Cerebellar nuclear complex (tissue), 1 donor: ENCODE results near the gene THOC7.

Source experiments
- DNase-seq, 2 experiments: peaks; one replicate each; lab custom pipeline; 2025; lab: John Stamatoyannopoulos, UW

The THOC7 gene

DNA sequence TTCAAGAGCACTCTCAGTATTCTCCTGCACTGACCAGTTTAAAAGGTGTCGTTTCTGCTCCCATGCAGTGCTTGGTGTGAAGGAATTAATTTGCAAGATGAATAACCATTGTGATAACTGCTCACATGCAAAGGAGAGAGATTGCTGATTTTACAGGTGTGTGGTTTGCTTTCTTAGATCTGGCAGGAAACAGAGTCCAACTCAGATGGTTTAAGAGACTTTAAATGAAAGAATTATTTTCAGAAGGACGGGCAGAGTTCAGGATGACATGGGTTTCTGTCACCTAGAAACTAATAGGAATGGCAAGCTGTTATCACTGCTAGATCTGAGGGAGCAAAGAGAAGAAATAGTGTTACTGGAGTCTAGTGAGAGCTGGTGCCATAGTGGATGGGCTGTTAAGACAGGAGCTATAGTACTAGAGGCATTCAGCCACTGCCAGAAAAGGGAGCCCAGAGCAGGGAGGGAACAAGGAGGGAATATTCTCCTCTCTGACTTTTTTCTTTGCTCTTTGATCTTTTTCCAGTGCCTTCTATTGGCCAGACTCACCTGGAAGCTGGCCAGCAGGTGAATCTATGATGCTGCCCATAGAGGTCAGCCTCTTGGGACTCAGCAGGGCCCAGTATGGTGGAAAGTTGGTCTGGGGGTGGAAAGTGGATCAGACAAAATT is 14.9 kb upstream of the THOC7 start:
- DNase-seq: no peak

DNA sequence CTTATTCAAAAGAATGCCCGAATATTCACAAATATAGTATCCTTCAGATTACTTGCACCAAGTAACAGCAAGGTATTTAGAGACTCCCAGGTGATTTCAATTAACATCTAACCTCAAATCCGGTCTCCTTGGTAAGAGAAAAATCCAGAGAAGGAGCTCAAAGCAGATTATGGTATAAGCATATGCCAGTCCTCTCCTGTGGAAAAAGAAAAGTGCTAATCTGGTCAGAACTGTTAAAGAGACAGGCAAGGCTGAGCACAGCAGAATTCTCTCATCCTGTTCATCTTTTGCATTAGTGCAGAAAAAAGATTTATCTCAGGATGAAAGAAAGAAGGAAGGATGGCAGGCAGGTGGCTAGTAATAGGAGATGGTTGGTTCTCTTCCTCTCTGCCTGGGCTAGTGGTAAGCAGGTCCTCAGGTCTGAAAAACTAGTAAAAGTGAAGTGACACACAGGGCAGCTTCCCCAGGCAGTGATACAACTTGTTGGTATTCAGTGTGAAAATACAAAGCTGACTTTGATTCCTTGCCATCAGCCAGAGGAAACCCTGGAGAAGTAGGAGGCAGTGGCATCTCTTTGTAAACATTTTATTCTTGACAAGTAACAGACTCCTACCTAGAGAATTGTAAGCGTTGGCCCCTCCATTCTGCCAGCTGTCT is 14.3 kb upstream of the THOC7 start:
- no peak for DNase-seq

DNA sequence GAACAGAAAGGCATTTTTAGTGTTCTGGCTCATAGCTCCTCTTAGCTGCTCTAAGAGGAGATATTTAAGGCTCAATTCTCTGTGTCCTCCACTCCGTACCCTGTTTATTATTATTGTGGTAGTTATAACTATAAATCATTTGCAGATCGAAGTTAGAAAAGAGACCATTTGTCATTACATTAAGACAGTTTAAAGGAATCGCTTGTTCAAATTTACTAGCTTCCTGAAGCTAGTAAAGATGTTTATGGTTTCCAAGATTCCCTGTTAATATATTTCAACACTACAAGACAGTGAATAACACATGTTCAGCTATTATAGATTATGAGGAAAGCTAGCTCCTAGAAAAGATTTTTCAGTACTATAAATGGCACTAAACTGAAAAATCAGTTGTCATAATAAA is 12.7 kb upstream of the THOC7 start:
- DNase-seq: no peak

DNA sequence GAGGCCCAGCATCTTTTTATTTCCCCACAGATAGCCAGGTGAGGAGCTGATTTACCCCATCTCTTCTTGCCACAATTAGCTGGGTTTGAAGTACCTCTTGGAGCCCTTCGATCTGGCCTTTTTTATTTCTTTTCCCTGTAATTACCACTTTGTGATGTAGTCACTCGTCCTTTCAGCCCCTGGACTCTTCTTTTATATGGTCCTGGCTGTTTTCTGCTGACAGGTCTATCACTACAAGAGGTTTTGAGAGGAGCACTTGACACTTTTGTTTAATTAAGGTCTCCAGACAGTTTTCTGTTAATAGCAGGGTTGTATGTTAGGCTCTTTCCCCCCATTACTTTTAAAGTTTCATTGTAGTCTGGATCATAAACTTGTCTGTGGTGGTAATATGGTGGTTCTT is 11.9 kb upstream of the THOC7 start:
- no peak for DNase-seq

DNA sequence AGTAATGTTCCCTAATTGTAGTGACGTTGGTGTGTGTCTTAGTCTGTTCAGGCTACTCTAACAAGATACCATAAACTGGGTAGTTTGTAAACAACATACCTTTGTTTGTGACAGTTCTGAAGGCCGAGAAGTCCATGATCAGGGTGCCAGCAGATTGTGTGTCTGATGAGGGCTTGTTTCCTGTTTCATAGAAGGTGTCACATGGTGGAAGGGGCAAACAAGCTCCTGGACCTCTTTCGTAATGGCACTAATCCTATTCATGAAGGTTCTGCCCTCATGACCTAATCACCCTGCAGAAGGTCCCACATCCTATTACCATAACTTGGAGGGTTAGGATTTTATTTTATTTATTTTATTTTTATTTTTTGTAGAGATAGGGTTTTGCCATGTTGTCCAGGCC is 11.2 kb upstream of the THOC7 start:
- DNase-seq: no peak

DNA sequence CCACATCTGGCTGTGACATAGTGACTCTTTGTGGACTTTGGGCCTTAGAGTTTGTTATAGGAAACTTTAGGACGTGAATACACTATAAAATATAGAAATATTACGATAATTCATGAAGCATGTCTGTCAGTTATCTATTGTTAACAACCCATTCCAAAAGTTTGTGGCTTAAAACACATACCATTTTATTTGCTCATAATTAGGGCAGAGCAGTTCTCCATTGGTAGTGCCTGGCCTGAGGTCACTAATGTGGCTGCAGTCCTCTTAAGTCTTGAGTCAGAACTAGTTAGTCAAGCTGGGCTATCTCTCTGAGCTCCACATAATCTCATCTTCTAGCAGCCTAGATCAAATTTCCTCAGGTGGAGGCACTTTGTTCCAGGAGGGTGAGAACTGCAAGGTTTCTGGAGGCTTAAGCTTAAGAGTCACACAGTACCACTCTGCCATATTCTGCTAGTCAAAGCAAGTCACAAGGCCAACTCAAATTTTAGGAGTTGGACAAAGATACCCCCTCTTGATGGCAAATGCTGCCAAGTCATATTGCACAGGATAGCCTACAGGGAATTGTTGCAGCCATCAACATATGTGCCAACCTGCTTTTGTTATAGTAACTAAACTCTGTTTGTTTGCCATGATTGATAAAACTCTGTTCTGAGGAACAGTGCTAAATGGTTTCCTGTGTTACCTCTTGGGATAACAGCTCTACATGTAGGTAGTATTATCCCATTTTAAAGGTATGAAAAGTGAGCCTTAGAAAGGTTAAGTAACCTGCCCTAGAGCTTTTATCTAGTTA is 8.7 kb upstream of the THOC7 start:
- DNase-seq: no peak

DNA sequence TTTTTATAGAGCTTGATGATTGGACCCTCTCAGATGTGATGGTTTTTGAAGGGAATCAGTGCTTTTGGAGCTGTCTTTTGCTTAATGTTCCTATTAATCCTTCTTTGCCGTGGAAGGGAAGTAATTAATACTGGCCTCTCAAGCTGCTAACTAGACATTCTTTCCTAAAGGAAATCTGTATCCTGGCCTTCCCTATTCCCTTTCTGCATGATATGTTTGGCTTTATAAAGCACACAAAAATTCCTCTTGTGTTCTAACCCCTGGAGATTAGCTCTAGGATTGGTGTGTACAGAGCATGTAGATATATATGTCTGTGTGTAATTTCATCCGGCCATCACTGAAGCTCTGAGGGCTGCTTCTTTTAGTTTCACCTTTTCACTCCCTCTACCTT is 7.0 kb upstream of the THOC7 start:
- DNase-seq: no peak

DNA sequence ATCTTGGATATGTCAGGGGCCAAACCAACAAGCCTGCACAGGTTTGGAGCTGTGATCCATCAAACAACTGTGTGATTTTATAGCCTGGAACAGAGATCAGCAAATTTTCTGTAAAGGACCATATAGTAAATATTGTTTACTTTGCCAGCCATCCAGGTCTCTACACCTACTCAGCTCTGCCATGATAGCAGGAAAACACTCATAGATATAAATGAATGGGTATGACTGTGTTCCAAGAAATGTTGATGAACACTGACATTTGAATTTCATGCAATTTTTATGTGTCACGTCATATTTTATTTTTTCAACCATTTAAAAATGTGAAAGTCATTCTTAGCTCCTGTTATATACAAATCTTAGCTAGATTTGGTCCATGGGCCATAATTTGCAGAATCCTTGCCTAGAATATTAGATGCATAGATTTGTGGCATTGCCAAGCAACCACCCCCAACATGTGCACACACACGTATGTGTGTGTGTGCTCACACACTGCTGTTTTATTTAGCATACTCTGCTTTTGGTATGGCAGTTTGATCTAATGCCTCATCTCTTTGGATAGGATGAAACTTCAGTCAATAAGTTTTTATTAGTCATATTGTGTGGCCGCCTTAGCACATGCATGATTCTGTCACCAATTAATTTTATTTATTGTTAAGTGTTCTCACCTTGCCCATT is 6.5 kb upstream of the THOC7 start:
- no peak for DNase-seq

DNA sequence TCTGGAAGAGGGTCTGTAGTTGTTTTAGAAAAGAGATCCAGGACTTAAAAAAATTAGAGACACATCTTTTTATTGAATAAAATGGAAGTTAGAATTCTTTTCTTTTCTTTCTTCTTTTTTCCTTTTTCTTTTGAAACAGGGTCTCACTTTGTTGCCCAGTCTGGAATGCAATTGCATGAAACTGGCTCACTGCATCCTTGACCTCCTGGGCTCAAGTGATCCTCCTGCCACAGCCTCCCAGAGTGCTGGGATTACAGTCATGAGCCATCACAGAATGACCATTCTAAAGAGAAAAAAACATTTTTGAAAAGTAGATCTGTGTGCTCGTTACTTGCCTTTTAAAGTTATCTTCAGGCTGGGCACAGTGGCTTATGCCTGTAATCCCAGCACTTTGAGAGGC is 3.6 kb upstream of the THOC7 start:
- DNase-seq: no peak

DNA sequence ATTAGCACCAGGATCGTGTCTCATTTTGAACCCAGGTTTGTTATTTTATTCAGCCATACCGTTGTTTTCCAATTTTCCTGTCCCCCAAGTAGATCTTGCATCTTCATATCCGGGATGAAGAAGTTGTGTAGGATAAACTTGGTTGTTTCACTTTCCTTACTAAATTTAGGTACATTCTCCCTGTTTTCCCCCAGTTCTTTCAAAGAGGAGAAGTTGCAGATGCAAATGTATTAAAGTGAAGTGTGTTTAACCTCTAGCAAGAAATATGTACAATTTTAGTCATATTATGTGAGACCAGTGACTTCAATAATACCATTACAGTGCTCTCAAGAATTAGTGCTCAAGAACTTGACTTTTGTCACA is 1.3 kb upstream of the THOC7 start:
- DNase-seq: no peak

DNA sequence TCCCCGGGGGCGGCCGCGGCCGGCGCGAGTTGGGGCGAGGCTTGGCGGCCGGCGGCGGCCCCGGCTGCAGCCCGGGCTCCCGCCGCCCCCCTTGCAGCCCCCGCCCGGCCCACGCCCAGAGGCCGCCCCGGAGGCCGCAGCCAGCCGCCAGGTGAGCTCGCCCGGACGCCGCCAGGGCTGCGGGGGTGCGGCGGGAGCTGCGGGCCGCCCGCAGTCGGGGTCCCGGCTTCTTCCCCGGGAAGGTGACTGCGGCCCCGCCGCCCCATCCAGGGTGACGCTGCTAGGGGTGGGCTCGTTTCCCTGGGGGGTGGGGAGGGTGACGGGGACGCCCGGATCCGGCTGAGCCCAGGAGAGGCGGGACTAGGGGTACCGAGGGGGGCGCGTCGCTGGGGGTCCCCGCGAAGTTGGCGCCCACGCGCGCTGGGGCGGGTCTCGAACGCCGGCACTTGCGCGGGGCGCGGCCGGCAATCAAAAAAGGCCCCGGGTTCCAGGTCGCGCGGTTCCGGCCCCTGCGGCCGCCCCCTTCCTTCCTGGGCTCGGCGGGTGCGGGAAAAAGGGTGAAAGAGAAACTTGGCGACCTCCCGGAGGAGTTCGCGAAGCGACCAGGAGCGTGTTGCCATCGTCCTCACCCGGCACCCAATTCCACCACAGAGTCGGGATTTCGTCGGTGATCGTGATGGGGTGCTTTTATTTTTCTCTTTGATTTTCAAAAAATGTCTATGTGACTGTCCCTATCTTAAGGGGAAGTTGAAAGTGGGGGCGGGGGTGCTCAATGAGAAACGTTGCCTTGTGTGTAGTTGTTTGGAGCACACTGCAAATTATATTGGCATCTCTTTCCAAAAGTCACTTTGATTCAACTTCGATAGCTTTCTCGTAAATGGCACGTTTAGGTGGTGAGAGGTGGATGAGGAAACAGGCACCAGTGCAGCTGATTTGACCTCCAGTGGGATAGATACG is 681 bp upstream of the THOC7 start:
- no peak for DNase-seq

DNA sequence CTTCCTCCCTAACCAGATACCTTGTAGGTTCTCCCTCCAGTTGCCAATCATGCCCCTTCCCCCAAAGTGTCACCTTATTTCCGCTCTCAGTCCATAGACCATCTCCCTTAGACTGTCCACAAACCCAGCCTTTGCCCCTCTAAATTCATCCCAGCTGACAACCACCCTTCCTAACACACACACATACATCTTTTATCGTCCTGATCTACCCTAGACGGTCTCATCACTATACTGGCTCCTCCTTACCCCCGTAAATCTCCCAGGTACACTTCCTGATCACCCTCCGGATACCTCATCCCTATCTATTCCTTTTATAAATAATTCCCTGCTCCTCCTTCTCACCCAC is 828 bp downstream of the THOC7 start:
- no peak for DNase-seq

DNA sequence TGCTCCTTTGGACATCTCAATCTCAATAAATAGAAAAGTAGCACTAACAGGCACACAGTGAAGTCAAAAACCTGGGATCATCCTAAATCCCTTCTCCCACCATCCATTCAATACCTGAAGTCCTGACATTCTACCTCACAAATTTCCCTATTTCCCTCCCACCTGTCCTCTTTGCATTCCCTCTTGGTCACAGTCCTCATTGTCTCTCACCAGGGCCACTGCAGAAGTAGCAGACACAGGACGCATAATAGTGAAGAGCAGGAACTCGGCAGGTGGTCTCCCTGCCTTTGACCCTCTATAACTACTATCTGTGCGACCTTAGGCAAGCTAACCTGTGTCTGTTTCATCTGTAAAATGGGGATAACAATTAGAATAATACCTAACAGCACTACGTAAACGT is 2.3 kb downstream of the THOC7 start:
- no peak for DNase-seq

DNA sequence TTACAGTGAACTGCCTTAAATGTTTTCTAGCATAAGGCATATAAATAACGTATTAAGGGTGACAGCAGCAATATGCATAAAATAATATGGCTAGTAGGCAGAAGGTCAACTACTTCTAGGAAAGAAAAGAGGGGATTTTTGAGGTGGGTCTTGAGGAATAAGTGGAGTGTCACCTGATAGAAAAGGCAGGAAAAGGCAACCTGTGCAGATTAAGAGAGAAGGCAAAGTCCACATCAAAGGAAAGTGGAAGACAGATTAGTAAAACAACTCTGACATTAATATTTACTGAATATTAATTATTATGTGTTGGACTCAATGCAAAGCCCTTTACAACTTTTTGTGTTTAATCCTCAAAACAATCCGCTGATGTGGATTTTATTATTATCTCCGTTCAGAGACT is 2.8 kb downstream of the THOC7 start:
- DNase-seq: no peak

DNA sequence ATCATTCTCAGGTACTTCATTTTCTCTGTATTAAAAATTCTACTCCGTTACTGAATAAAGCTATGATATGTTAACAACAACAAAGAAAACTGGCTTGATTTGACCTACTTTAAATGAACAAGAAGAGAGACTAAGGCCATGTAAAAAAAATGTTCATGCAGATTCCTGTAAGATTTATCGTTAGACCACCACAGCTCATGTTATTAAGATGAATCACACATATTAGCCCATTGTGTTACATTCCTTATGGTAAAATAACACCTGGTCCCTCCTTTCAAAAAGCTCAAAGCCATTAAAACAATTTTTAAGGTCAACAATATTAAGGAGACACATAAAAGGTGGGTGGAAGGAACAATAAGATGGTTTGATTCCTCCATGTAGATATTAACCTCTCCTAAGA is 6.3 kb downstream of the THOC7 start:
- DNase-seq: no peak

DNA sequence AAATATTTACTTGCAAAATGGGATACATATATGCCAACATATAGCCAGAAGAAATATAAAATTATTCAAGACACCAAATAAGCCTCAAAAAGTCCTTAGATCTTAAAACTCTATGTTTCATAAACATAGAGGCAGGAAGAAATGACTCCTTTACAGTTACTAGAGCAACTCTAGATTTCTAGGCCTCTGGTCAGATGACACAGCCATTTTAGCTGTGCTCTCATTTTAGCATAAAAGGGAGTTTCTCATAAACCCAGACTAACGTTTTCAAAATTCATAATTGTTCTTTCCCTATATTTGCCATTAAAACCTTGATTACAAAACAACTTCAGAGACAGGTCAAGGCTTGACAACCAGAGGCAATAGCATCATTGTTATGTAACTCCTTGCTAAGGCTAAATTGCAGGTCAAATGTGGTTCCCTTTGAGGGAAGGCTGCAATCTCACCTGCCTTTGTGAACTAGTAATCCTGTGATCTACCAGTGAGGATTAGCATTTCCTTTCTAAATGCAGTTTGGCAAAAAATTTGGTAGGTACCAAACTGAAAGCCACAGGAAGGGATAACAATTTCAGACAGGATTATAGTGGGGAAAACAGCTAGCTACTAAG is 8.2 kb downstream of the THOC7 start:
- no peak for DNase-seq

DNA sequence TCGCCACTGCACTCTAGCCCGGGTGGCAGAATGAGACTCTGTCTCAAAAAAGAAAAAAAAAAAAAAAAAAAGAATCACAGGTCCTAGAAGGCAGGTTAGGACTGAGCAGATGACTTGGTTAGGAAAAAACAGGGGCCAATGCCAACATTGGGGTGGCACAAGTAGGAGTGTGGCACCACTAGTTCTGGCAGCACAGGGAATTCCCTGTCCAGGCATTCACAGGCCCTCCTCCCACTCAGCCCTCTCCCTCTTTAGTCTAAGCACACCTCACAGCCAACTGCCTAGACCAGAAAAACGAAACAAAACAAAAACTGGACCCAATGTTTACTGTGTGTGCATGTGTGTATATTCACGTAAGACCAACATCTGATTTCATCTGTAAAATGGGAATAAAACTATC is 10.5 kb downstream of the THOC7 start:
- DNase-seq: no peak

DNA sequence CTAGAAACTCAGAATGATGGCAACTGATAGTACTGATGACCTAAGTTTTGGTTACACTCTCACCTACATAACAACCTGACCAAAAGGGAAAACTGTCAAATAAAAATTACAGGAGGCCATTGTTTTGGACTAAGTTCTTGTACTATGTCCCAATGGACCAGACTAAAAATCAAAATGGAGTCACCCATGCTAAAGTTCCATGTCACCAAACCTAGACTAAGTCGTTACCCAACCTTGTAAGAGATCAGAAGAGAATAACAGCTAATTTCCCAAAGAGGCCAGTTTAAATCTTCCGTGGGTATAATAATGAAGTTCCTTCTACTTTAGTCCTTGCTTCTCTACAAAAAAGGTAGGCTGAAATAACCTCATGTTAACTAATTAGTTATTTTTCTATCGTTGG is 12.3 kb downstream of the THOC7 start:
- no peak for DNase-seq

DNA sequence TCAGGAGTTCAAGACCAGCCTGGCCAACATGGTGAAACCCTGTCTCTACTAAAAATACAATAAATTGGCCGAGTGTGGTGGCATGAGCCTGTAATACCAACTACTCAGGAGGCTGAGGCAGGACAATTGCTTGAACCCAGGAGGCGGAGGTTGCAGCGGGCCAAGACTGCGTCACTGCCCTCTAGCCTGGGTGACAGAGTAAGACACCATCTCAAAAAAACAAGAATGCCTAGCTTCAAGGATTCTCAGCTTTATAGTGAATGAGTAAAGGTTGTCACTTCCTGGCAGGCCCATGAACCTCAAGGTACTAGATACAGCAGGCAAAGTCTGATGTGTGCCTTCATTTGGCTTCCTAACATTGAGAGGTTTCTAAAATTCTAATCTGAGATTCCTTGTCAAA is 14.4 kb downstream of the THOC7 start:
- no peak for DNase-seq

DNA sequence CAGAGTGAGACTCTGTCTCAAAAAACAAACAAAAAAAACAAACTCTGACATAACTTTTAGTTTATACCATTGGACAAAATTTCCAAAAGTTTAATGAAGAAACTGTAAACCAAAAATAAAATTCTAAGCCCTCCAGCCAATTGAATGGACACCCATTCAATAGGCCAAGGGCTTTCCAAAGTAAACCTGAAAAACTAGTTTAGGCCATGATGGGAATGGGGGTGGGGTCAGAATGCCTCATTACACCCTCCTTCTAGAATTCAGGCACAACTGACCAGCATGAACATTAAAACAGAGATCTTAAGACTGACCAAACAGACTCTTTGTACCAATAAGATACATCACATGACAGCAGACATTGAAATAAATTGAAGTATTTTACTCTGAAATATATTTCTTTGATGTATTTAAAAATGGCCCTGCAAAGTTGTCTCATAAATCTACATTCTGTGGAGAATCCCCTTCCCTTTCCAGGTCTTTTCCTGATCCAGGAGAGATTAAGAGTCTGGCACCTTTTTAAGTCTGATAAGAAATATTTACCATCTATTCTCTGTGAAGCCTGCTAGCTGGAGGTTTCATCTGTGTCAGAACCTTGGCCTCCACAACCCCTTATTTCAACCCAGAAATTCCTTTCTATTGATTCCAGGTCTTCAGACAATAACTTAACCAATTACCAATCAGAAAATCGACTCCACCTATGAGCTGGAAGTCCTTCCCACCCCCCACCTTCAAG is 15.7 kb downstream of the THOC7 start:
- DNase-seq: no peak

DNA sequence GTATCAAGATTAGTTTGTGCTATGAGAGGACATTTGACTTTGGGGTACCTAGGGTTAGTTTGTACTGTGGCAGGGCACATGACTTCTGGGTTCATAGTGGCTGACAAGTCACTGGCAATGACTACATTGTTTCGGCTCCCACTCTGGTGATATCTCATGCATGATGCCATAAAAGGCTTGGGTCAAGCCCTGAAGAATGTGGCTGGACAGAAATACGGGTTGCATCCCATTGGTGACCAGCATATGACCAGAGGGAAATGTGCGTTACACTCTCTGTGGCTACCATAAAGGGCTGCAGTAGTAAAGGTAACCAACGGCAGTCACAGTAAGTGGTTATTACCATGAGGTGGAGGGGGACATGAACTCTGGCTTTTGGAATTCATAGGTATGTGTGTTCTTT is 18.4 kb downstream of the THOC7 start:
- DNase-seq: no peak
